Choroid plexus epithelial cell (primary cell): ENCODE measurements around the gene ITPK1.
"Not testable (repeated sequence)": the region's sequence is repeated elsewhere in the genome, so short reads cannot be mapped to it uniquely, and the experiment has no call there.

Source experiments
- DNase-seq: peaks from one replicate; pipeline ENCODE4 v3.0.0-alpha.2; 2010; ENCODE audit warnings: low read depth
- H3K4me3 ChIP-seq: 2 replicates; pipeline ENCODE4 v1.5.1; 2011; ENCODE audit warnings: low read depth, mild to moderate bottlenecking, control low read depth, low read length, moderate library complexity
- TF ChIP-seq, protein P1 (sequence below): conservative IDR thresholded peaks from 2 replicates; pipeline ENCODE4 v1.5.1; 2011; ENCODE audit warnings: low read depth, mild to moderate bottlenecking, control low read depth, inconsistent platforms, low read length, moderate library complexity

Gene ITPK1

DNA sequence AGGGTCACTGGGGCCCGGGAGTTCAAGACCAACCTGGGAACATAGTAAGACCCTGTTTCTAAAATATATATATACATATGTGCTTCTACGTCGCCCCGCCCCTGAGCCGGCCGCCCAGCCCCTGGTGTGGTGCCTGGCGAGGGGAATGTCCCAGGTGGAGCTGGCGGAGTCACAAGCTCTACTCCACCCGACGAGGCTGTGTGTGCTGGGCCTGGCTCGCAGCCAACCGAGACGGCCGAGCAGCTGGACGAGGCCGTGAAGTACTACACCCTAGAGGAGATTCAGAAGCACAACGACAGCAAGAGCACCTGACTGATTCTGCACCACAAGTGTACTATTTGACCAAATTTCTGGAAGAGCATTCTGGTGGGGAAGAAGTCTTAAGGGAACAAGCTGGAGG is 22.1 kb upstream of the ITPK1 start:
- TF ChIP-seq, protein P1, sequence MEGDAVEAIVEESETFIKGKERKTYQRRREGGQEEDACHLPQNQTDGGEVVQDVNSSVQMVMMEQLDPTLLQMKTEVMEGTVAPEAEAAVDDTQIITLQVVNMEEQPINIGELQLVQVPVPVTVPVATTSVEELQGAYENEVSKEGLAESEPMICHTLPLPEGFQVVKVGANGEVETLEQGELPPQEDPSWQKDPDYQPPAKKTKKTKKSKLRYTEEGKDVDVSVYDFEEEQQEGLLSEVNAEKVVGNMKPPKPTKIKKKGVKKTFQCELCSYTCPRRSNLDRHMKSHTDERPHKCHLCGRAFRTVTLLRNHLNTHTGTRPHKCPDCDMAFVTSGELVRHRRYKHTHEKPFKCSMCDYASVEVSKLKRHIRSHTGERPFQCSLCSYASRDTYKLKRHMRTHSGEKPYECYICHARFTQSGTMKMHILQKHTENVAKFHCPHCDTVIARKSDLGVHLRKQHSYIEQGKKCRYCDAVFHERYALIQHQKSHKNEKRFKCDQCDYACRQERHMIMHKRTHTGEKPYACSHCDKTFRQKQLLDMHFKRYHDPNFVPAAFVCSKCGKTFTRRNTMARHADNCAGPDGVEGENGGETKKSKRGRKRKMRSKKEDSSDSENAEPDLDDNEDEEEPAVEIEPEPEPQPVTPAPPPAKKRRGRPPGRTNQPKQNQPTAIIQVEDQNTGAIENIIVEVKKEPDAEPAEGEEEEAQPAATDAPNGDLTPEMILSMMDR: no peak
- H3K4me3 ChIP-seq: no peak overlapping the region
- DNase-seq: peak; percentile 34

DNA sequence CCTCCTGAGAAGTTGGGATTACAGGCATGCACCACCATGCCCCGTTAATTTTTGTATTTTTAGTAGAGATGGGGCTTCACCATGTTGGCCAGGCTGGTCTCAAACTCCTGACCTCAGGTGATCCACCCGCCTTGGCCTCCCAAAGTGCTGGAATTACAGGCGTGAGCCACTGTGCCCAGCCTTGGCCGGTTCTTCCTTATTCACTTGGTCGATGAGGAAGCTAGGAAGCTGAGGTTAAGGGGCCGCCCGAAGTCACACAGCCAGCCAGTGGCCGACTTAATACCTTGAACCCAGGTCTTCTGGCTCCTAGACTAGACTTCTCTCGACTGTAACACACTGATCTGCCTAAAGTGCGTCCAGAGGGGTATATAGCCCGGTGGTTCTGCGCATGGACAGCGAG is 20.8 kb upstream of the ITPK1 start:
- DNase-seq: not testable (repeated sequence)

DNA sequence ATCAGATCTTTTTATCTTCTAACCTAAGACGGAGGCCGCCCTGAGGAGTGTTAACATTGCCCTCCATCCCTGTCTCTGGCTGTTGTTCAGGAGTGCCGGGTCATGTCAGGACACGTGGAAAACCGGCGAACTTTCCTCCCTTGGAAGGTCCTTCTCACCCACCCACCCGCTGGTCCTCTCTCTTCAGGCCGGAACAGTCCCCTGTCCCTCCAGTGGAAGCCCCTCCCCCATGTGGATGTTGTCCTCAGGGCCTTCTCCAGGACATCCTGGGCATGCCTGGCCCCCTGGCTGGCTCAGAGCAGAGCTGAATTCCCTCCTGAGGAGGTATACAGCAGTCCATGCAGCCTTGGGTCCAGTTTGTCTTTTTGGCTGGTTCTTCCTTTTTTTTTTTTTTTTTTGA is 20.3 kb upstream of the ITPK1 start:
- TF ChIP-seq, protein P1: no peak
- no peak overlapping the region for H3K4me3 ChIP-seq
- no peak for DNase-seq

More for the DNA sequence above, 20.8 kb upstream of the ITPK1 start:
- H3K4me3 ChIP-seq: not testable (repeated sequence)

DNA sequence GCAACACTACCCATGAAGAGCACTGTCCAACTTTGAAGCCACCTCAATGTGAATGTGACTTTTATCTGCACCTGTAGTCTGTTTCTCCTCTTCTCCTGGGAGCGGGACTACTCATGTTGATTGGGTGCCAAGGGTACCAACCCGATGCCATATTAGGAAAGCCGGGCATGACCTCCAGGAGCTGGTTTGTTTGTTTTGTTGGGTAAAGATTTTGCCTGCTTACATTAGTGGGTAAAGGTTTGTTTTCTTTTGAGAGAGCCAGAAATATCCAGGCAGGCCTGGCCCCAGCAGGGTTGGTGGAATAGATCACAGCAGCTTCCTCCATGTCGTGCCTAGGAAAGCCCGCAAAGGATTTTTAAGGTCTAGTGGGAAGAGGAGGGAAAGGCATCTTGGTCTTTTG is 19.7 kb upstream of the ITPK1 start:
- no peak overlapping the region for H3K4me3 ChIP-seq
- TF ChIP-seq, protein P1: no peak
- DNase-seq: no peak

DNA sequence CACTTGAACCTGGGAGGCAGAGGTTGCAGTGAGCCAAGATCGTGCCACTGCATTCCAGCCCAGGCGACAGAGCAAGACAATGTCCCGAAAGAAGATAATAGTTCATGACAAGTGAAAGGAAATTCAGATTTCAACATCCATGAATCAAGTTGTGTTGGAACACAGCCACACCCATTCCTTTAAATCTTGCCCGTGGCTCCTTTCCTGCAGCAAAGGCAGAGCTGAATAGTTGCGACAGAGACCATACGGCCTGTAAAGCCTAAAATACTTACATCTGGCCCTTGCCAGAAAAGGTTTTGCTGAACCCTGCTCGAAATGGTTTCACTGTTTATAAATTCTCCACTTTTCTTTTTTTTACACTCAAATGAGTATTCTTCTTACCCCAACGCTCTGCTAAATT is 17.7 kb upstream of the ITPK1 start:
- DNase-seq: peak; percentile 64
- no peak overlapping the region for H3K4me3 ChIP-seq
- TF ChIP-seq, protein P1: no peak

DNA sequence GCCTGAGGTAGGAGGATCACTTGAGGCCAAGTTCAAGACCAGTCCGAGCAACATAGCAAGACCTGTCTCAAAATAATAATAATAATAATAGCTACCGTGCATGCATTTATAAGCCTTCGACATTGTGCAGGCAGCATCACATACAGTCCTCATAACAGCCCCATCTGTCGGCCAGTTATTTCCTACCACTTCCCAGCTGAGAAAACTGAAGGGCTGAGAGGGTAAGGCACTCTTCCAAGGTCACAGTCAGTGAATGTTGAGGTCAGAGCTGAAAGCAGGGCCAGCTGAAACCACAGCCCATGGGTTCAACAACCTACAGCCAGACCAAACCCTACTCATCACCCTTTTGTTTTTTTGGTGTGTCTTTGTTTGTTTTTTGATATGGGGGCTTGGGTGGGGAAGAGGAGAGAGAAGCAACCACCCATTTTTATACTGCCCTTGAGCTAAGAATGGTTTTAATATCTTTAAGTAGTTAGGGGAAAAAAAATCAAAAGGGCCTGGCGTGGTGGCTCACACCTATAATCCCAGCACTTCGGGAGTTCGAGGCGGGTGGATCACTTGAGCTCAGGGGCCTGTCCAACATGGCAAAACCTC is 16.8 kb upstream of the ITPK1 start:
- no peak overlapping the region for H3K4me3 ChIP-seq
- TF ChIP-seq, protein P1: peak; percentile 83
- peak; percentile 79 for DNase-seq

DNA sequence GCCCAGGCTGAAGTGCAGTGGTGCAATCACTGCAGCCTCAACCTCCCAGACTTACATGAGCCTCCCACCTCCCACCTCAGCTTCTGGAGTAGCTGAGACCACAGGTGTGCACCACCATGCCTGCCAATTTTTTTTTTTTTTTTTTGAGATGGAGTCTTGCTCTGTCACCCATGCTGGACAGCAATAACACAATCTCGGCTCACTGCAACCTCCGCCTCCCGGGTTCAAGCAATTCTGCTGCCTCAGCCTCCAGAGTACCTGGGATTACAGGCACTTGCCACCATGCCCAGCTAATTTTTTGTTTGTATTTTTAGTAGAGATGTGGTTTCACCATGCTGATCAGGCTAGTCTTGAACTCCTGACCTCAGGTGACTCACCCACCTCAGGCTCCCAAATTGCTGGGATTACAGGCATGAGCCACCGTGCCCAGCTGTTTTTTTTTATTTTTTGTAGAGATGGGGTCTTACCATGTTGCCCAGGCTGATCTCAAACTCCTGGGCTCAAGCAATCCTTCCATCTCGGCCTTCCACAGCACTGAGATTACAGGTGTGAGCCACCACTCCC is 15.6 kb upstream of the ITPK1 start:
- not testable (repeated sequence) for DNase-seq, H3K4me3 ChIP-seq

DNA sequence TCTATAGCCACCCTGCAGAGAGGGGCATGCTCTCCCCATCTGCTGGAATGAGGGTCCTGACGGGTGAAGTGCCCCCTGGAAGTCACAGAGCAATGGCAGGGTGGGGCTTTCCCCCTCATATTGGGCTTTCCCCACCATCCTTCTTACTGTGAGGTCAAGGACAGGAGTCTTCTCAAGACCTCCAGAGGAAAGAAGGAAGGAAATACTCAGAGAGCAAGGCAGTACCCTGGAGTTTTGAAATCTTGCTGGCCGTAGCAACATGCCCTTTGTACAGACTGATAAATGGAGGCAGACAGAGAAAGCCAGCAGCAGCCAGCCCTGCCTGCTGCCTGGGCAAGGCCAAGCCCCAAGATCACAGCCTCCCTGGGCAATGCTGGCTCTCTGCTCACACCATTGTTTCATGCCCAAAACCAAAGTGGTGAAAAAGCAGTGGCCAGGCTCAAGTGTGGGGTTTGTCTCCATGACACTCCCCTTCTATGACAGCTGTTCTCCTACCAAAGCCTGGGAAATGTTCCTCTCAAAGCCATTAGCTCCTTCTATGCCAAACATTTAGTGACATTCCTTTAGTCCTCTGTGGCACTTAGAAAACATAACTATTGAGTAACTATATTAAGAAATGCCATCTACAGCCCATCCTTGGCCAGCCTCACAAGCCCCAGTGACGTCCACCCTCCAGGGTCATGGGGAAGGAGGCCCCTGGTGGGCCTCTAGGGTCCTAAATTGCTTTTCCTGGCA is 13.2 kb upstream of the ITPK1 start:
- DNase-seq: no peak
- H3K4me3 ChIP-seq: no peak overlapping the region
- TF ChIP-seq, protein P1: no peak
